WI38 (cell line): ENCODE data around the gene SLC19A2.

Experiments
- H3K4me3 ChIP-seq: 2 replicates; pipeline ENCODE4 v1.5.1; 2011; ENCODE audit warnings: low read depth, mild to moderate bottlenecking, control low read depth, low read length
- CTCF ChIP-seq: IDR thresholded peaks from 2 replicates; pipeline ENCODE4 v1.5.1; 2012; ENCODE audit warnings: low read depth, mild to moderate bottlenecking, control low read depth, low read length

Gene SLC19A2

DNA sequence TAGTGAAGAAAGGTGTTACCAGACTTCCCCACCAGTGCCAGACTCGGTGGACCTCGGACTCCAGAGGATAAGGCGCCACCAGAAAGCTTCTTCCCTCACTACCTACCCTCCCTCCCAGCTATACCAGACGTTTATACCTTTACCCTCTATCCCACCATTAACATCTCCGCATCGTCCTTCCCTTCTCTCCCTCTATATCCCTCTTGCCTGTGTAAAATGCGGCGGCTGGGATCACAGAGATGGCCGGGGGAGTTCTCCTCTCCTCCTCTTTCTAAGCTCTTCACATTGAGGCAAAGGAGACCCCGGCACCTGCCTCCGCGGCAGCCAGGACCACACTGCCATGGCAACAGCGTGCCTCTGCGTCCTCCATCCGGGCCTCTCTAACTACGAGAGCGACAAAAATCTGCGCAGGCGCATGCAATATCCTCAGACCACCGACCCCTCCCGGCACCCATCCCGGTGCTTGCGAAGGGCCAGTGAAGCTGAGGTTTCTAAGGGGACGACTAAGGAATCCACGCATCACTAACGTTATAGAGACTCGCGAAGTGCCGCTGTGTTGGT, 58.6 kb downstream of the SLC19A2 start, which contains the start of gene CCDC181:
CCDC181 (minus strand) TSS at position 394 of the 561 bp plus-strand sequence. CDS start 2,547 bp downstream, outside the sequence.
- TF ChIP-seq CTCF = no peak

GRCh38 chr1:169426174-169426705, 59.5 kb downstream of the SLC19A2 start:
- no peak for TF ChIP-seq CTCF
- no peak overlapping the region for H3K4me3 ChIP-seq

More for the DNA sequence above, 58.6 kb downstream of the SLC19A2 start, which contains the start of gene CCDC181:
- peak within 1 kb of the TSS; percentile 57 for H3K4me3 ChIP-seq

DNA sequence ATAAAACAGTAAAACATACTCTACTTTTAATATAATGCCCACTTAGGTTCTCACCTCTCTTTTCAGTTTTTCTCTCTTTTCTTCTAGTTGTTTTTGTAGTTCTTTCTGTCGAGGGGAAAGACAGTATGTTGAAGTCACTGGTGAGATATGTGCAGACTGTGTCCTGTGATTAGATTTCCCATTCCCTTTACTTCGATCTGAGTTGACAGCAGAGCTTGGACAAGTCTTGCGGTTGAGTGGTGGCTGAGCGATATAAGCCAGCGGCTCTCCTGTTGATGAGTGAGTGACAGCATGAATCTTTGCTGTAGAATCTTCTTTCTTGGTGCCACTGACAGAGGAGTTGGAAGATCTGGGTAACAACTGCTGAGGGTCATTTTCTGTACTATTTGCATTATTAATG, 64.4 kb downstream of the SLC19A2 start:
- no peak for TF ChIP-seq CTCF
- H3K4me3 ChIP-seq = no peak overlapping the region

DNA sequence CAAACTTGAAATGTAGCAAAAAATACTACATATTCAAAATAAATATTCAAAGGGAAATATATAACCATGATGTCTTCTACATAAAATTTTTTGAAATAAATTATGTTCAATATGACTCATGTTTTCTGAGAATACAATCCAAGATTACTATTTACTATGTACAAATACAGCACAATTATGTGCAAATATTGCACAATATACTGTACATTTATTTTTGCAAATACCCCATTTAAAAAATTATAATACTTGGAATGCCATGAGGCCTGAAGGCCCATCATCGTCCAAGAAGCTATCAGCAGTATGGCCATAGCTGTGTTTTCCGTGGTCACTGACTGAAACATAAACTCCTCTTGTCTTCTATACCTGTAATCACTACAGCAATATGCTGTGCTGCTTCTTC, 70.8 kb downstream of the SLC19A2 start:
- no peak overlapping the region for H3K4me3 ChIP-seq
- no peak for TF ChIP-seq CTCF
